Ovary (tissue), 9 donors: Measurements from ENCODE around the gene OPCML. TPM values are rescaled to one million over a fixed set of nuclear protein-coding genes. Genes with fewer than 3 reads are reported as not detected.

ENCODE experiments used
- DNase-seq, 5 donors: peaks; one replicate each; pipeline ENCODE4 v3.0.0-alpha.2; 2019 to 2020
- H3K27ac ChIP-seq, 2 donors: fragments of 200-600 bp; one replicate each; pipeline versions ENCODE4 v1.5.1 to v1.8.0; 2019 to 2022
- H3K27me3 ChIP-seq: fragments of 200-600 bp; one replicate; pipeline ENCODE4 v1.8.0; 2022
- H3K36me3 ChIP-seq: fragments of 200-600 bp; sonication (generic); one replicate; pipeline ENCODE4 v1.5.1; 2019
- H3K4me1 ChIP-seq: one replicate; pipeline ENCODE4 v1.8.1; 2013; ENCODE audit warnings: mild to moderate bottlenecking, moderate library complexity; ENCODE audit not compliant: insufficient read depth
- H3K4me3 ChIP-seq: fragments of 200-600 bp; sonication (generic); one replicate; pipeline ENCODE4 v1.5.1; 2017
- H3K9me3 ChIP-seq, 2 donors: fragments of 200-600 bp in 1 of 2; sonication (generic) in 1 of 2; one replicate each; pipeline versions ENCODE4 v1.5.1 to v1.8.1; 2013 to 2019; ENCODE audit warnings: mild to moderate bottlenecking in 1 of 2, moderate library complexity in 1 of 2
- EP300 ChIP-seq: sonication (generic); formaldehyde crosslinking; IDR thresholded peaks from one replicate; pipeline ENCODE4 v1.6.1; 2017; ENCODE audit warnings: antibody characterized with exemption
- POLR2A ChIP-seq: fragments of 450-650 bp; IDR thresholded peaks from one replicate; pipeline ENCODE4 v1.6.1; 2017; ENCODE audit warnings: antibody characterized with exemption, mild to moderate bottlenecking, moderate library complexity
- WGBS, 3 donors: extraction: QIAGEN DNeasy Blood & Tissue Kit in 1 of 3; methylation state at CpG; one replicate each; pipeline versions ENCODE4 v1.1.5 to v1.1.7; 2013 to 2017; 5-methylcytosine and 5-hydroxymethylcytosine counted together
- intact Hi-C, 4 donors: fragments of 100-400 bp; cut with DNase I; formaldehyde crosslinking; loops; one replicate each; pipeline versions ENCODE4 v1.11.0 to v1.15.1; 2022 to 2023
- polyA plus RNA-seq, 2 donors: library from polyadenylated mRNA; stranded (reverse); fragments of 200-250 nt in 1 of 2; fragments of 350-450 nt in 1 of 2; fragmentation: Illumina TruSeq in 1 of 2; extraction: RNeasy Lipid Tissue Mini Kit (QIAGEN cat#74804) in 1 of 2; gene quantifications; one replicate each; pipeline ENCODE4 v1.2.3, GENCODE V29; 2013 to 2014
- total RNA-seq, 7 donors: library from RNA; depleted of rRNA in 2 of 7; stranded (reverse); fragments of >200 nt in 2 of 7; fragmentation: NEBNext Ultra II Directional in 3 of 7; extraction: Animal tissue kit (Norgen Biotek cat#: 25700) in 3 of 7; gene quantifications; one replicate each; pipeline versions ENCODE4 v1.1.0 to v1.2.4, GENCODE V29; 2016 to 2023
- TF ChIP-seq, protein P1 (sequence below), 3 donors: fragments of 450-650 bp in 2 of 3; fragments of 200-600 bp in 1 of 3; IDR thresholded peaks; one replicate each; pipeline versions ENCODE4 v1.5.1 to v1.8.0; 2016 to 2022; ENCODE audit warnings: antibody characterized with exemption in 3 of 3, mild to moderate bottlenecking in 1 of 3
- donor health status: DM: no; HTN: no; CAD: no; lungs with moderate emphysema.
- donor health status: DM: no; HTN: no; CAD: no.
- donor health status: Bipolar disorder and iron deficiency.
- donor health status: DM: yes; HTN: yes; CAD: no.
- donor health status: DM: no; HTN: no; CAD: no.
- donor health status: DM: yes; HTN: yes; CAD: no.

OPCML gene
- total and polyA plus RNA-seq, 9 donors: under 0.01 to 2.8 (median 0.32) TPM; not detected in 2

DNA sequence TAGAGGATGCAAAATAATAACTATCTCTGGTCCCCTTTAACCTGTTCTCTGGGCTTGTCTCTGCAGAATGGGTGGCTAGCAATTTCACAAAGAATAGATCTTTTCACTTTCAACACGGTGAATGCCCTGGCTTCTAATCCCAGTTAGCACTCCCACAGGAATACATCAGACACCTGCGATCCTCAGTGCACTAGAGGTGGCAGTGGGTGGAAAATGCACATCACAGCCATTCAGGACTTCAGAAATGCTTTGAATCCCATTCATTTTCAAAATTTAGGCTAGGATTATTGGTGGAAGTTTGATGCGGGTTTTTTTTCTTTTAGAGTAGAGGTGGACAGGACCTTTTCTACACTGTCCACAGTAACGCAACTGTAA is 55.1 kb downstream of the OPCML start:
- no peaks in the 10 kb centered on the region for H3K36me3 ChIP-seq
- H3K9me3 ChIP-seq: no peaks in the 10 kb centered on the region
- WGBS, 3 donors: 74 to 85% (median 79%) methylated on average over 4 of the region's 4 CpGs
- no peaks in the 10 kb centered on the region for H3K27me3 ChIP-seq
- no peak overlapping the region for H3K4me3 ChIP-seq
- DNase-seq: no peak
- no peak overlapping the region for H3K27ac ChIP-seq
- intact Hi-C loops: no loop called here
- H3K4me1 ChIP-seq: no peaks in the 10 kb centered on the region
- TF ChIP-seq EP300 (no peak), POLR2A (no peak)
- TF ChIP-seq, protein P1, sequence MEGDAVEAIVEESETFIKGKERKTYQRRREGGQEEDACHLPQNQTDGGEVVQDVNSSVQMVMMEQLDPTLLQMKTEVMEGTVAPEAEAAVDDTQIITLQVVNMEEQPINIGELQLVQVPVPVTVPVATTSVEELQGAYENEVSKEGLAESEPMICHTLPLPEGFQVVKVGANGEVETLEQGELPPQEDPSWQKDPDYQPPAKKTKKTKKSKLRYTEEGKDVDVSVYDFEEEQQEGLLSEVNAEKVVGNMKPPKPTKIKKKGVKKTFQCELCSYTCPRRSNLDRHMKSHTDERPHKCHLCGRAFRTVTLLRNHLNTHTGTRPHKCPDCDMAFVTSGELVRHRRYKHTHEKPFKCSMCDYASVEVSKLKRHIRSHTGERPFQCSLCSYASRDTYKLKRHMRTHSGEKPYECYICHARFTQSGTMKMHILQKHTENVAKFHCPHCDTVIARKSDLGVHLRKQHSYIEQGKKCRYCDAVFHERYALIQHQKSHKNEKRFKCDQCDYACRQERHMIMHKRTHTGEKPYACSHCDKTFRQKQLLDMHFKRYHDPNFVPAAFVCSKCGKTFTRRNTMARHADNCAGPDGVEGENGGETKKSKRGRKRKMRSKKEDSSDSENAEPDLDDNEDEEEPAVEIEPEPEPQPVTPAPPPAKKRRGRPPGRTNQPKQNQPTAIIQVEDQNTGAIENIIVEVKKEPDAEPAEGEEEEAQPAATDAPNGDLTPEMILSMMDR (IDR thresholded peaks at IDR 0.05): no peak

DNA sequence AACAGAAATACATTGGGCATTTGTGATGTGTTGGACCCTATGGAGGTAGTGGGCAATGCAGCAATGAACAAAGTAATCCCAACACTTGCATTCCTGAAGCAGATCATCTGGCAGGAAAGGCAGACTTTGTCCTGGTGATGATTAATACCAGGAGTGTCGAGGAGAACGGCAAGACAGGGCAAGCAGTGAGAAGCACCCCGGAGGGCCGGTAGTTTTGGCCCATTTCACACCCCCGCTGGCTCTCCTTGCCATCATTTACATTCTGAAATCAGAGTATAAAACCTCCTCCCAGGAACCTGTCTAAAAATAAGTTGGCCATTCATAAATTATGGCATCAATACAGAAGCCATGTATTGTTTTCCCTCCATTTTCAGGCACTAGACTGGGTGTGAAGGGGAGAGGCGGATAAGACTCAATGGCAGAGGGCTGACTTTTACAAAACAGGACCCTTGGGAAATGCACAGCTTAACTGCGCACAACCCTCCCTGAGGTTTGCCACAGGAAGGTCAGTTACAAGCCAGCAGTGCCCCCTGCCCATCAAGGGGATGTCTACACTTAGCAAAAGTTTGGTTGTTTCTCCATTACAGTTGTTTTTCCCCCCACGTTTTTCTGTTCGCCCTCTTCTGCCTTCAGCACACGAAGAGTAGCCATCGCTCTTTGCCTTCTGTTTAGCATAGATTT is 55.6 kb downstream of the OPCML start:
- H3K36me3 ChIP-seq: no peaks in the 10 kb centered on the region
- TF ChIP-seq POLR2A (no peak), EP300 (no peak)
- TF ChIP-seq, protein P1 (IDR thresholded peaks at IDR 0.05): no peak
- no peaks in the 10 kb centered on the region for H3K27me3 ChIP-seq
- no peak for DNase-seq
- WGBS, 3 donors: 51 to 56% (median 55%) methylated on average over 11 of the region's 11 CpGs
- H3K4me3 ChIP-seq: no peak overlapping the region
- no peak overlapping the region for H3K27ac ChIP-seq
- H3K9me3 ChIP-seq: no peaks in the 10 kb centered on the region
- intact Hi-C loops: no loop called here
- H3K4me1 ChIP-seq: no peaks in the 10 kb centered on the region

DNA sequence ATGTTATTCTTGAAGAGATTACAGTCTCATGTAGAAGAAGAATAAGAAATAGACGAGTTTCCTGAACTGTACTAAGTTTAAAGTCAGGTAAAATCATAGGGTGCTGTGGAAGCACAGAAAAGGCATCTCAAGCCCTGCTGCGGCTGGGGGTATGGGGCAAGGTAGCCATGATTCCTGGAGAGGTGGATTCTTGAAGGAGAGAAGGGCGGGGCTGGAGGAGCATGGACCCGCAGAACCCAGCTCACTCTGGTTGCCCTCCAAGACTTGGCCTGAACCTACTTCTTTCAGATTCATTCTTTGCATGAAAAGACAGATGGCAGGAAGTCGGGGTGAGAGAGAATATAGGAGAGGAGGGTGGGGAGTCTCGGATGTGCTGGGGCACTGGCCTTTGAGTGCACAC is 57.8 kb downstream of the OPCML start:
- no peak for DNase-seq
- Histone ChIP-seq H3K36me3 (no peaks in the 10 kb centered on the region), H3K27ac (no peak overlapping the region), H3K4me3 (no peak overlapping the region), H3K4me1 (no peaks in the 10 kb centered on the region), H3K9me3 (no peaks in the 10 kb centered on the region), H3K27me3 (no peaks in the 10 kb centered on the region)
- no peak for TF ChIP-seq EP300
- TF ChIP-seq, protein P1 (IDR thresholded peaks at IDR 0.05): no peak
- TF ChIP-seq POLR2A: no peak
- 68 to 77% (median 75%) methylated on average over 6 of the region's 6 CpGs for WGBS, 3 donors
- intact Hi-C loops: no loop called here

DNA sequence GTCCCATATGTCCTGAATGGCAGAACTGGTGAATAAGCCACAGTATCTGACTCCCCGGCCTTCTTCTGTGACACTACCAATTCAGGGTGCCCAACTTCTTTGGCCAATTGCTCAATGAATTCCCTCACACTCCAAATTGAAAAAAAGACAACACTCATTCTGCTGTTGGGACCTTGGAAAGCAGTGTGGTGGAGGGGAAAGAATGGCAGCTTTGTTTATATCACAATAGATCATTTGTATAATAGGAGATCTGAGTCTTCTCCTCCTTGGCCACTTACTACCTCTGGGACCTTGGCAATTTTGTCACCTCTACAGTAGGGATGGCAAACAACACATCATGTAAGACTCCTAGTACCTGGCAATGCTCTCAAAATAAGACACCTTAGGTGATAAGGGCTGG is 64.6 kb downstream of the OPCML start:
- H3K4me3 ChIP-seq: no peak overlapping the region
- no peaks in the 10 kb centered on the region for H3K9me3 ChIP-seq
- WGBS, 3 donors: 61 to 74% (median 67%) methylated on average over 1 of the region's 1 CpG
- no peak for TF ChIP-seq POLR2A
- TF ChIP-seq, protein P1 (IDR thresholded peaks at IDR 0.05): no peak
- TF ChIP-seq EP300: no peak
- H3K36me3 ChIP-seq: no peaks in the 10 kb centered on the region
- intact Hi-C loops: no loop called here
- H3K27me3 ChIP-seq: no peaks in the 10 kb centered on the region
- DNase-seq: no peak
- H3K27ac ChIP-seq: no peak overlapping the region
- H3K4me1 ChIP-seq: no peaks in the 10 kb centered on the region
